Endothelial cell (in vitro differentiated cells): ENCODE measurements around the gene WDR1. TPM values are rescaled to one million over a fixed set of nuclear protein-coding genes. Genes with fewer than 3 reads are reported as not detected.

ENCODE experiments used
- DNase-seq: peaks from one replicate; pipeline ENCODE4 v3.0.0; 2021; ENCODE audit warnings: low spot score
- H3K27ac Mint-ChIP-seq: one replicate; pipeline ENCODE4 v1.8.0; 2021; ENCODE audit warnings: mixed read lengths, inconsistent platforms; ENCODE audit not compliant: unreplicated experiment
- H3K27me3 Mint-ChIP-seq: one replicate; pipeline ENCODE4 v1.8.0; 2021; ENCODE audit warnings: mild to moderate bottlenecking, moderate library complexity, mixed read lengths, inconsistent platforms; ENCODE audit not compliant: unreplicated experiment
- H3K36me3 Mint-ChIP-seq: one replicate; pipeline ENCODE4 v1.8.0; 2021; ENCODE audit warnings: mild to moderate bottlenecking, low read depth, mixed read lengths, inconsistent platforms; ENCODE audit not compliant: unreplicated experiment
- H3K4me1 Mint-ChIP-seq: one replicate; pipeline ENCODE4 v1.8.0; 2021; ENCODE audit warnings: mild to moderate bottlenecking, mixed read lengths, inconsistent platforms; ENCODE audit not compliant: unreplicated experiment
- H3K4me3 Mint-ChIP-seq: one replicate; pipeline ENCODE4 v1.8.0; 2021; ENCODE audit warnings: mild to moderate bottlenecking, mixed read lengths, inconsistent platforms; ENCODE audit not compliant: unreplicated experiment
- H3K9me3 Mint-ChIP-seq: one replicate; pipeline ENCODE4 v1.8.0; 2021; ENCODE audit warnings: mixed read lengths, inconsistent platforms; ENCODE audit not compliant: unreplicated experiment
- total RNA-seq: library from RNA; stranded (reverse); fragmentation: NEBNext Ultra II Directional; extraction: Animal tissue kit (Norgen Biotek cat#: 25700); gene quantifications from one replicate; pipeline ENCODE4 v1.2.1, GENCODE V29; 2021; ENCODE audit not compliant: unreplicated experiment
- TF ChIP-seq, protein P1 (sequence below): fragments of 200-600 bp; sonication (generic); IDR thresholded peaks from one replicate; pipeline ENCODE4 v1.5.0; 2021; ENCODE audit warnings: antibody characterized with exemption; ENCODE audit not compliant: unreplicated experiment

Gene WDR1
- total RNA-seq, 1 donor from 2014 or later: 501 TPM

- peaks cover 54% of the 10 kb centered on the region for H3K36me3 Mint-ChIP-seq
- TF ChIP-seq, protein P1, sequence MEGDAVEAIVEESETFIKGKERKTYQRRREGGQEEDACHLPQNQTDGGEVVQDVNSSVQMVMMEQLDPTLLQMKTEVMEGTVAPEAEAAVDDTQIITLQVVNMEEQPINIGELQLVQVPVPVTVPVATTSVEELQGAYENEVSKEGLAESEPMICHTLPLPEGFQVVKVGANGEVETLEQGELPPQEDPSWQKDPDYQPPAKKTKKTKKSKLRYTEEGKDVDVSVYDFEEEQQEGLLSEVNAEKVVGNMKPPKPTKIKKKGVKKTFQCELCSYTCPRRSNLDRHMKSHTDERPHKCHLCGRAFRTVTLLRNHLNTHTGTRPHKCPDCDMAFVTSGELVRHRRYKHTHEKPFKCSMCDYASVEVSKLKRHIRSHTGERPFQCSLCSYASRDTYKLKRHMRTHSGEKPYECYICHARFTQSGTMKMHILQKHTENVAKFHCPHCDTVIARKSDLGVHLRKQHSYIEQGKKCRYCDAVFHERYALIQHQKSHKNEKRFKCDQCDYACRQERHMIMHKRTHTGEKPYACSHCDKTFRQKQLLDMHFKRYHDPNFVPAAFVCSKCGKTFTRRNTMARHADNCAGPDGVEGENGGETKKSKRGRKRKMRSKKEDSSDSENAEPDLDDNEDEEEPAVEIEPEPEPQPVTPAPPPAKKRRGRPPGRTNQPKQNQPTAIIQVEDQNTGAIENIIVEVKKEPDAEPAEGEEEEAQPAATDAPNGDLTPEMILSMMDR: no peak
- no peak overlapping the region for H3K4me3 Mint-ChIP-seq
- peaks cover 23% of the 10 kb centered on the region for H3K27me3 Mint-ChIP-seq
- H3K27ac Mint-ChIP-seq: no peak overlapping the region
- H3K4me1 Mint-ChIP-seq: no peaks in the 10 kb centered on the region
- H3K9me3 Mint-ChIP-seq: no peaks in the 10 kb centered on the region
- DNase-seq: no peak
Measured at GRCh38 chr4:10077076-10077475, 39.5 kb downstream of the WDR1 start.

GRCh38 chr4:10075953-10076391 is 40.6 kb downstream of the WDR1 start:
- H3K27ac Mint-ChIP-seq: no peak overlapping the region
- TF ChIP-seq, protein P1: no peak
- H3K36me3 Mint-ChIP-seq: peaks cover 50% of the 10 kb centered on the region
- H3K4me3 Mint-ChIP-seq: peak overlapping the region; percentile 73
- peaks cover 19% of the 10 kb centered on the region for H3K27me3 Mint-ChIP-seq
- H3K4me1 Mint-ChIP-seq: no peaks in the 10 kb centered on the region
- H3K9me3 Mint-ChIP-seq: no peaks in the 10 kb centered on the region
- DNase-seq: no peak

DNA sequence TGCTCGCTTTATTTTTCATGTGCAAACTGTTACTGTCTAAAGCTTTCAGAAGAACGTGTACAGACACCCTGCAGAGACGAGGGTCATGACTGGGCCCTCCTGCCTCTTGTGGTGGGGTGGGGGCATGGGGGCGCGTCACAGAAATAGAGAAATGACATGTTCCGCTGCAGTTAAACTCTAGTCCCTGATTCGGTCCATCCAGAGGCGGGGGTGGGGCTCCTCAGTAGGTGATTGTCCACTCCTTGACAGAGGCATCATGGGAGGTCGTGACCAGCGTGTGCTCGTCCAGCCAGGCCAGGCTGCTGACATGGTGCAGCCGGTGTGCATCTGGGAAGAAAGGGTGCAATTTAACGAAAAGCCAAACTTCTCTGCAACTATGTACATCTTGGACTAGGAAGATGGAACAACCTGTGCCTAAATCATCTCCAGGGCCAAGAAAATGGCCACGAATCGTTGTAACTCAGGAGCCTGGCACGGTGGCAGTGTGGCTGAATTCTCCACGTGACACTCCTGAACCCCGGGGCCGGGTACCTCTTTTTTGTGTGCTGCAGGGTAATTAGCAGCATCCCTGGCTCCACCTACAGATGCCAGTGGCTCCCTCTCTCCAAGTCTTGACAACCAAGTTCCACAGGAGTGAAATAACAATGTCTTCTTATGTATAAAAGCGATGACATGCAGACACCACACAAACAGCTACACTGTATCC is 41.3 kb downstream of the WDR1 start:
- TF ChIP-seq, protein P1: no peak
- Mint-ChIP-seq H3K36me3 (peaks cover 45% of the 10 kb centered on the region), H3K27ac (no peak overlapping the region)

DNA sequence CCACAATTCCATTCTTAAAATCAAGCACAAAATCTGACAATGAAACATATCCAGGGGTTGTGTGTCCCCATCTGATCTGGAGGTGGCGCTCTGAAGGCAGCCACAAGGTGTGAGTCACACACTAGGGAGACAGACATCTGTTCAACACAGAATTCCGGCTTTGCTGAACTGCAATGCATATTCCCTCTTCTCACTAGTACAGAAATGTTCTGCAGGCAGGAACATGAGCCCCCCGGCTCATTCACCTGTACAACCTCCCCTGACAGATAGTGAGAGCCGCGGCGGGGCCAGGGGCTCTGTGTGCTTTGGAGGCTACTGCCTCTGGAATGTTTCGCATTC is 41.9 kb downstream of the WDR1 start:
- no peak overlapping the region for H3K27ac Mint-ChIP-seq
- peaks cover 44% of the 10 kb centered on the region for H3K36me3 Mint-ChIP-seq

More for the DNA sequence above, 41.3 kb downstream of the WDR1 start:
- Mint-ChIP-seq H3K9me3 (no peaks in the 10 kb centered on the region), H3K4me3 (no peak overlapping the region), H3K27me3 (peaks cover 19% of the 10 kb centered on the region), H3K4me1 (no peaks in the 10 kb centered on the region)
- no peak for DNase-seq

More for the DNA sequence above, 41.9 kb downstream of the WDR1 start:
- Mint-ChIP-seq H3K4me1 (peaks cover 1% of the 10 kb centered on the region), H3K9me3 (no peaks in the 10 kb centered on the region), H3K27me3 (peaks cover 19% of the 10 kb centered on the region), H3K4me3 (no peak overlapping the region)
- no peak for DNase-seq
- TF ChIP-seq, protein P1: no peak
